WERI-Rb-1 (cell line): ENCODE results near the gene TCTN1.

ENCODE experiments used
- DNase-seq: peaks from one replicate; pipeline ENCODE4 v3.0.0-alpha.2; 2020
- H3K27ac ChIP-seq: fragments of 250-450 bp; sonication (Bioruptor Pico); 2 replicates; pipeline ENCODE4 v1.5.1; 2020; ENCODE audit warnings: mild to moderate bottlenecking, moderate library complexity
- H3K27me3 ChIP-seq: fragments of 250-450 bp; sonication (Bioruptor Pico); 2 replicates; pipeline ENCODE4 v1.5.1; 2021; ENCODE audit warnings: mild to moderate bottlenecking, low read depth, moderate library complexity; ENCODE audit not compliant: insufficient read depth, severe bottlenecking
- H3K36me3 ChIP-seq: fragments of 250-450 bp; sonication (Bioruptor Pico); 2 replicates; pipeline ENCODE4 v1.5.1; 2020; ENCODE audit warnings: mild to moderate bottlenecking, moderate library complexity
- H3K4me3 ChIP-seq: 2 replicates; pipeline ENCODE4 v1.5.1; 2011; ENCODE audit warnings: low read depth, mild to moderate bottlenecking, control low read depth, low read length
- H3K9me3 ChIP-seq: fragments of 250-450 bp; sonication (Bioruptor Pico); 2 replicates; pipeline ENCODE4 v1.5.1; 2021; ENCODE audit warnings: mild to moderate bottlenecking, moderate library complexity; ENCODE audit not compliant: severe bottlenecking
- TF ChIP-seq, protein P1 (sequence below): IDR thresholded peaks from 2 replicates; pipeline ENCODE4 v1.5.1; 2011; ENCODE audit warnings: low read depth, mild to moderate bottlenecking, control low read depth, inconsistent platforms, low read length

The TCTN1 gene

DNA sequence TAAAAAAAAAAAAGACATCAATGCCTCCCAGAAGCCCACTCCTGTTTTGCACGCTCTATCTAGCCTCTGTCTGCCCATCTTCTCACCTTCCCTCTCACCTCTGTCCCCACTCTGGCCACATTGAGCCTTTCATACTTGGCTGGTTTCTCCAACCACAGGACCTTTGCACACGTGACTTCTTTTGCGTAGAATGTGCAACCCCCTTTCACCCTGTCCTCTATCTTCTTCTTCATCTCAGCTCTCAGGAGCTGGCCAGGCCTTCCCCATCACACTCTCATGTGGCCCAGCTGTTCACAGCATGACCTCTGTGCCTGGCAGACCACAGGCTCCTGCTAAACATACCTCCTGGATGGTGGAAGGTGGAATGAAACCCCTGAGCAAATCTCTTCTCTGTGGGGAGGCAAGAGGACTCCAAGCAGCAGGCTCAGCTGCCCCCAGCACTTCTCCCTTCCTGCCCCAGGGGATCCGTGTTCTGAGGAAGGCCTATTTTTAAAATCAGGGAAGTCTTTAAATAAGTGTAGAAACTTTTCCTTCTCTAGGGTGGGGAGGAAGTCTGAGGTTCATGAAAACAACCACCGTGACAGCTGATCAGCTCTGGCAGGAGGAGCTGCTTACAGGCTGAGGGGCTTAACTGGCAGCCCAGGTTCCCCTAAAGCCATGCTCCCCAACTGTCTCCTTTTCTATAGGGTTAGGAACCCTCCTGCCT, 63.4 kb downstream of the TCTN1 start:
- Histone ChIP-seq H3K27ac (no peak overlapping the region), H3K9me3 (no peaks in the 10 kb centered on the region), H3K27me3 (no peaks in the 10 kb centered on the region), H3K36me3 (no peaks in the 10 kb centered on the region), H3K4me3 (no peak overlapping the region)
- no peak for DNase-seq
- TF ChIP-seq, protein P1, sequence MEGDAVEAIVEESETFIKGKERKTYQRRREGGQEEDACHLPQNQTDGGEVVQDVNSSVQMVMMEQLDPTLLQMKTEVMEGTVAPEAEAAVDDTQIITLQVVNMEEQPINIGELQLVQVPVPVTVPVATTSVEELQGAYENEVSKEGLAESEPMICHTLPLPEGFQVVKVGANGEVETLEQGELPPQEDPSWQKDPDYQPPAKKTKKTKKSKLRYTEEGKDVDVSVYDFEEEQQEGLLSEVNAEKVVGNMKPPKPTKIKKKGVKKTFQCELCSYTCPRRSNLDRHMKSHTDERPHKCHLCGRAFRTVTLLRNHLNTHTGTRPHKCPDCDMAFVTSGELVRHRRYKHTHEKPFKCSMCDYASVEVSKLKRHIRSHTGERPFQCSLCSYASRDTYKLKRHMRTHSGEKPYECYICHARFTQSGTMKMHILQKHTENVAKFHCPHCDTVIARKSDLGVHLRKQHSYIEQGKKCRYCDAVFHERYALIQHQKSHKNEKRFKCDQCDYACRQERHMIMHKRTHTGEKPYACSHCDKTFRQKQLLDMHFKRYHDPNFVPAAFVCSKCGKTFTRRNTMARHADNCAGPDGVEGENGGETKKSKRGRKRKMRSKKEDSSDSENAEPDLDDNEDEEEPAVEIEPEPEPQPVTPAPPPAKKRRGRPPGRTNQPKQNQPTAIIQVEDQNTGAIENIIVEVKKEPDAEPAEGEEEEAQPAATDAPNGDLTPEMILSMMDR, result no peak

DNA sequence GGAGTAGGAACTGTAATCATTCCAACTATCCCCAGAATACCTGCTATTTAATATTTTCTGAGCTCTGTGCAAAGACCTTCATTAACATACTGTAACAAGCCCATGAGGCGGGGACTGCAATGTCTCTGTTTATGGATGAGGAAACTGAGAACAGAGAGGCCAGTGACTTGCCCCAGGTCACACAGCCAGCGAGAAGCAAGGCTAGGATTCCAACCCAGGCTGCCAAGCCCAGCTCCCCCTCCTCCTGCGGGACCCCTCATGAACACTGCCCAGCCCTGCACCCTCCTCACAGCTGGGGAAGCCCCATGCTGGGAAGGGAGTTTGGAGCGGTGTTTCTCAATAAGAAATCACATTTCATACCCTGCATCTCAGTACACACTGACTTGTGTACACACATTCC, 64.1 kb downstream of the TCTN1 start:
- Histone ChIP-seq H3K9me3 (no peaks in the 10 kb centered on the region), H3K27ac (no peak overlapping the region), H3K4me3 (no peak overlapping the region), H3K36me3 (no peaks in the 10 kb centered on the region), H3K27me3 (no peaks in the 10 kb centered on the region)
- no peak for DNase-seq
- TF ChIP-seq, protein P1, result no peak

DNA sequence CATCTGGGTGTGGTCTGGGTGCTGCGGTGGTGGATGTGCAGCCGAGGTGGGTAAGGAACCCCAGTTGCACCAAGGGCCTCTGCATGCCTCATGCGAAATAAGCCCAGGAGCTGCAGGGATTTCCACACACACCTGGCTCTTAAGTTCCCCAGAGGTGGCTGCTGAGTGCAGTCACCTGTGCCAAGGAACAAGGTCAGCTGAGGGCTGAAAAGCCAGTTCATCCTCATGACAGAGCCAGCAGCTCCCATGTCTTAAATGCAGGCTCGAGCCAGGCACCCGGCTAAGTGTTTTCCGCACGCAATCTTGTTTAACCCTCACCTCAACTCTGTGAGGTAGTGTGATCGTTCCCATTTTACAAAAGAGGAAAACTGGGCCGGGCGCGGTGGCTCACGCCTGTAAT, 65.3 kb downstream of the TCTN1 start:
- Histone ChIP-seq H3K9me3 (no peaks in the 10 kb centered on the region), H3K27me3 (no peaks in the 10 kb centered on the region), H3K36me3 (no peaks in the 10 kb centered on the region), H3K27ac (no peak overlapping the region), H3K4me3 (no peak overlapping the region)
- DNase-seq, result no peak
- TF ChIP-seq, protein P1, result no peak

DNA sequence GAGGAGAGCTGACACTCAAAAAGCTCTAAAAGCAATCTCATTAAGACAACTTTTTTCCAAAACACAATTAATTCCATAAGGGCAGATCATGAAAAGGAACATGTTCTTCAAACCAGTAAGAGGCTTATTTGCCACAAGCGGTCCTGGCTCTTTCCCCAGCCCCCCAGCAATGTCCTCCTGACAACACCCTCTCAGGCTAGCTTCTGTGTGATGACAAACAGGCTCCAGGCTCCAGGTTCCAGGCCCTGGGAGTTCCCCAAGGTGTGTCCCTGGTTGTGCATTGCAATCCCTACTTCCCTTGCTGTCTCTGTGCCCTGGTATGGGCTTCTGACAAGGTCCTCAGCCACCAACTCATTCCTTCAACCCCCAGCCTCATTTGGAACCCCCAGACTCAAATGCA, 66.1 kb downstream of the TCTN1 start:
- Histone ChIP-seq H3K27me3 (no peaks in the 10 kb centered on the region), H3K9me3 (peaks cover under 1% of the 10 kb centered on the region), H3K36me3 (no peaks in the 10 kb centered on the region), H3K4me3 (no peak overlapping the region), H3K27ac (no peak overlapping the region)
- no peak for DNase-seq
- TF ChIP-seq, protein P1, result no peak

DNA sequence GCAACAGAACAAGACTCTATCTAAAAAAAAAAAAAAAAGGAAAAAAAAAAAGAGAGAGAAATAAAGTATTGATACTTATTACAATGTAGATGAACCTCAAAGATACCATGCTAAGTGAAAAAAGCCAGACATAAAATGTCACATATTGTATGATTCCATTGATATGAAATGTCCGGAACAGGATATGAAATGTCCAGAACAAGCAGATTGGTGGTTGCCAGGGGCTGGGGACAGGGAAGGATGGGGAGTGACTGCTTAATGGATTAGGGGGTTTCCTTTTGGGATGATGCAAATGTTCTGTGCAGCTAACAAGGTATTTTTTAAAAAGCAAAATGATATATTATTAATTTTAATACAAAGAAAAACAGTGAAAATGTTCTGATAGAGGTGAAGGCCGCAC, 70.0 kb downstream of the TCTN1 start:
- TF ChIP-seq, protein P1, result no peak
- Histone ChIP-seq H3K36me3 (no peaks in the 10 kb centered on the region), H3K27me3 (no peaks in the 10 kb centered on the region), H3K27ac (no peak overlapping the region), H3K4me3 (no peak overlapping the region), H3K9me3 (peaks cover 3% of the 10 kb centered on the region)
- no peak for DNase-seq

DNA sequence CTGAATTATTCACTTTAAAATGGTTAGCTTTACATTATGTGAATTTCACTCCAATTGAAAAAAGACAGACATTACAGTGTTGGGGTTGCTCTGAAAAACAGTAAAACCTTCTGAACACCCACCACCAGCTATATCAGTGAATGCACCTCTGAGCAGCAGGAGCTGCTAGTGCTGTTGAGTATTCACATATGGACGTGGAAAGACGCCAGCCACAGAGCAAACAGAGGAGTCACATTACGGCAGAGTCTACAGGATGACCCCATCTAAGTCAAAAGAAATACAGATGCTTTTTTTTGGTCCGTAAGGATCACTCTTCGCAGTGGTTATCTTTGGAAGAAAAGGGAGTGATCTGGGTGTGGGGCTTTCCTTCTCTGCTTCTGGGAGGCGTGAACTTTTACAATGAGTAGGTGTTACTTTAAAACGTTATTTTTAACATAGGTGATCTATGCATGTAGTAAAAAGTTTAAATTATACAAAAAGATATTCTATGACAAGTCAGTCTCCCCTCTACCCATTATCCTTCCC, 70.4 kb downstream of the TCTN1 start:
- Histone ChIP-seq H3K4me3 (no peak overlapping the region), H3K9me3 (peaks cover 3% of the 10 kb centered on the region), H3K36me3 (no peaks in the 10 kb centered on the region), H3K27ac (no peak overlapping the region), H3K27me3 (no peaks in the 10 kb centered on the region)
- TF ChIP-seq, protein P1, result no peak
- no peak for DNase-seq
